ENCODE results near the gene AFF3. TPM values are rescaled to one million over a fixed set of nuclear protein-coding genes. Genes with fewer than 3 reads are reported as not detected.

AFF3 gene
- total and polyA plus RNA-seq, 2 of the 13 experiments (the other 11 are each of a cell fraction or from before 2014, with no cell fraction given): not detected

- in situ Hi-C loops (cut with HindIII; ENCODE audit: extremely low pct_ligation_motif_present, low pct_unique_long_range_greater_than_20kb): no loop called here
These were observed 338.5 kb downstream of the AFF3 start for GRCh38 chr2:99803846-99804245.

More at GRCh38 chr2:99803846-99804245, 338.5 kb downstream of the AFF3 start:
- TF ChIP-seq PHF5A (CRISPR knock-in tag; IDR thresholded peaks at IDR 0.05; ENCODE audit: low read depth, unreplicated experiment) (no peak), GTF2F1 (IDR thresholded peaks at IDR 0.05; ENCODE audit: low read length) (no peak), ERF (CRISPR knock-in tag; IDR thresholded peaks at IDR 0.05) (no peak), ZNF12 (CRISPR knock-in tag; IDR thresholded peaks at IDR 0.05) (no peak), BRD4 (CRISPR knock-in tag; IDR thresholded peaks at IDR 0.05) (no peak), MATR3 (CRISPR knock-in tag; IDR thresholded peaks at IDR 0.05) (no peak), MYC (CRISPR knock-in tag; IDR thresholded peaks at IDR 0.05; ENCODE audit: borderline replicate concordance) (no peak), SNAI1 (CRISPR knock-in tag; IDR thresholded peaks at IDR 0.05; ENCODE audit: borderline replicate concordance) (no peak), NBN (conservative IDR thresholded peaks at IDR 0.05) (no peak), PHF8 (CRISPR knock-in tag; IDR thresholded peaks at IDR 0.05) (no peak), ZNF800 (CRISPR knock-in tag; IDR thresholded peaks at IDR 0.05) (no peak), SOX6 (IDR thresholded peaks at IDR 0.05) (no peak), SOX6 (CRISPR knock-in tag; IDR thresholded peaks at IDR 0.05) (no peak), CENPBD1 (CRISPR knock-in tag; IDR thresholded peaks at IDR 0.05; ENCODE audit: borderline replicate concordance, low read depth) (no peak), ZNF572 (CRISPR knock-in tag; IDR thresholded peaks at IDR 0.05) (no peak), ZNF333 (CRISPR knock-in tag; IDR thresholded peaks at IDR 0.05; ENCODE audit: borderline replicate concordance) (no peak), NFATC3 (CRISPR knock-in tag; IDR thresholded peaks at IDR 0.05) (no peak), ZNF33B (CRISPR knock-in tag; IDR thresholded peaks at IDR 0.05) (no peak), MED1 (CRISPR knock-in tag; IDR thresholded peaks at IDR 0.05) (no peak)
- TF ChIP-seq, protein P1, sequence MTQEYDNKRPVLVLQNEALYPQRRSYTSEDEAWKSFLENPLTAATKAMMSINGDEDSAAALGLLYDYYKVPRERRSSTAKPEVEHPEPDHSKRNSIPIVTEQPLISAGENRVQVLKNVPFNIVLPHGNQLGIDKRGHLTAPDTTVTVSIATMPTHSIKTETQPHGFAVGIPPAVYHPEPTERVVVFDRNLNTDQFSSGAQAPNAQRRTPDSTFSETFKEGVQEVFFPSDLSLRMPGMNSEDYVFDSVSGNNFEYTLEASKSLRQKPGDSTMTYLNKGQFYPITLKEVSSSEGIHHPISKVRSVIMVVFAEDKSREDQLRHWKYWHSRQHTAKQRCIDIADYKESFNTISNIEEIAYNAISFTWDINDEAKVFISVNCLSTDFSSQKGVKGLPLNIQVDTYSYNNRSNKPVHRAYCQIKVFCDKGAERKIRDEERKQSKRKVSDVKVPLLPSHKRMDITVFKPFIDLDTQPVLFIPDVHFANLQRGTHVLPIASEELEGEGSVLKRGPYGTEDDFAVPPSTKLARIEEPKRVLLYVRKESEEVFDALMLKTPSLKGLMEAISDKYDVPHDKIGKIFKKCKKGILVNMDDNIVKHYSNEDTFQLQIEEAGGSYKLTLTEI (CRISPR knock-in tag; conservative IDR thresholded peaks at IDR 0.05): no peak
- no peak for DNase-seq (ENCODE audit: low spot score)
- POLR2A ChIA-PET: no interaction called here
- Histone ChIP-seq H4K20me1 (ENCODE audit: insufficient read depth, low read length) (no peaks in the 10 kb centered on the region), H3K9ac (ENCODE audit: insufficient read depth, low read depth, low read length) (no peak overlapping the region), H3K27me3 (ENCODE audit: control insufficient read depth in 1 of 2, insufficient read depth in 2 of 2, low read length in 2 of 2) (no peaks in the 10 kb centered on the region), H3K36me3 (replicated peaks in 1 of 2; ENCODE audit: control insufficient read depth in 1 of 2, insufficient read depth in 2 of 2, low read length in 2 of 2) (no peaks in the 10 kb centered on the region), H3K79me2 (ENCODE audit: insufficient read depth, low read length) (no peaks in the 10 kb centered on the region), H3K27ac (ENCODE audit: extremely low read length, insufficient read depth, low read length) (no peak overlapping the region), H3K4me2 (ENCODE audit: low read depth, low read length) (no peak overlapping the region), H3K9me3 (ENCODE audit: low read length) (no peaks in the 10 kb centered on the region), H3K4me3 (replicated peaks in 1 of 3; ENCODE audit: insufficient read depth in 1 of 3, low read depth in 2 of 3, low read length in 3 of 3) (no peak overlapping the region), H3K4me1 (ENCODE audit: insufficient read depth, low read length) (no peaks in the 10 kb centered on the region), H2AFZ (ENCODE audit: low read length) (no peak overlapping the region)
- CTCF ChIA-PET (ENCODE audit: low intra/inter-chr PET ratio, low total read pairs): no interaction called here
- BruUV-seq (replicated peaks): no TSS peak
- FAIRE-seq: no peak
- no peak for ATAC-seq
- 0% methylated on average over 1 of the region's 1 CpG for WGBS (ENCODE audit: low lambda C conversion rate)
- intact Hi-C loops (cut with micrococcal nuclease; ENCODE audit: unreplicated experiment): no loop called here

Measured in HepG2 (cell line).